Activated CD4-positive, alpha-beta T cell treated with anti-CD3 and anti-CD28 coated beads for 4 hours (primary cell): ENCODE measurements around the gene RGS16.

ENCODE experiments used
- DNase-seq, 2 donors: peaks; one replicate each; pipeline ENCODE4 v3.0.0-alpha.2; 2020

Gene RGS16

DNA sequence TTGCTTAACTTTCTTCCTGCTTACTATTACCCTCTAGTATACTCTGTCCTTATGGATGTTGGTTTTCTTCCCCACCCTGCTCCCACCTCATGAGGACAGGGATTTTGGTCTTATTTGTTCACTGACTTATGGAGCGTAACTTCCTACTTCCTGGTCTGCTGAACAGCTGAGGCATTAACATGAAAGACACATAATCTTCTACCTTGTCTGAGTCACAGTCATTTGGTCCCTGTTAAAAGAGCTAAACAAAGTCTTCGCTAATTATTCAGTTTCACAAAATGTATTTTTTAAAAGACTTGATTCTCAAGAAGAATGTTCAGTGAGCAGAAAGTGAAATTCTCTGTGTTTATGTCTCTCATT lies 33.6 kb downstream of the RGS16 start:
- no peak for DNase-seq

DNA sequence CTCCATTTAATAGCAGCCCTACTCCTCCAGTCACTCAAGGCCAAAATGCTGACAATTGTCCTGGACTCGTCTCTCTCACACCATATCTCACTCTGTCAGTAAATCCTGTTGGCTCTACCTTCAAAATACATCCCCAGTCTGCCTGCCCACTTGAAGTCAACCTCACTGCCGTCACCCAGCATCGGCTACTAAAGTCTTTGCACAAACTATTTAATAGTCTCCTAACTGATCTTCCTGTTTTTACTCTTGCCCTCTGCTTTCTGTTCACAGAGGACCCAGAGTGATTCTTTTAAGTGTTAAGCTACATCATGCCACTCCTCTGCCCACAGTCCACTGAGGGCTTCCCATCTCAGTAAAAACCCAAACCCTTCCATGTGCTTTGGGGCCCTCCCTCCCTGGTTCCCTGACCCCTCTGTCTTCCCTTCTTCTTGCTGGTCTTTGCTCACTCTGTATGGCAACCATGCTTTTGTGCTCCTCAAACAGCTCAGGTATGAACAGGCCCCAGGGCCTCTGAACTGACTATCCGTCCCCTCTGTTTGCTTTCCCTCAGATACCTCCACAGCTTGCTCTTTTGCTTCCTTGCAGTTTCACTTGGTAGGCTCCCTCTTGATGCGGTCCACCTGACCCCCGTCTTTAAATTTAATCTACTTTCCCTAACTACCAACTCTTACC lies 34.1 kb downstream of the RGS16 start:
- DNase-seq: no peak

- DNase-seq: no peak
Measured at GRCh38 chr1:182568647-182569284, 35.4 kb downstream of the RGS16 start.

DNA sequence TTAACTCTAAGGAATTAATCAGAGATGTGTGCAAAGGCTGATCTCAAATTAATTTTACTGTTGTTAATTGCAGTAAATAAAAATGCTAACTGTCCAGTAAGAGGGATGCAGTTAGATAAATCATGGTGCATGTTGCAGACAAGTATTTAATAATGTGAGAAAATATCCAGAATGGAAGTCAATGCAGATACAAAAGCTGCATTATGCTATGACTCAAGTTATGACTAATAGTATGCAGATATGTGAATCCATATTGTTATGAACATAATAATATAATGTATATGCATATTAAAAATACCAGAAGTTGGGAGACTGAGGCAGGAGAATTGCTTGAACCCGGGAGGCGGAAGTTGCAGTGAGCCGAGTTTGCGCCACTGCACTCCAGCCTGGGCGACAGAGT lies 36.6 kb downstream of the RGS16 start:
- DNase-seq: no peak

DNA sequence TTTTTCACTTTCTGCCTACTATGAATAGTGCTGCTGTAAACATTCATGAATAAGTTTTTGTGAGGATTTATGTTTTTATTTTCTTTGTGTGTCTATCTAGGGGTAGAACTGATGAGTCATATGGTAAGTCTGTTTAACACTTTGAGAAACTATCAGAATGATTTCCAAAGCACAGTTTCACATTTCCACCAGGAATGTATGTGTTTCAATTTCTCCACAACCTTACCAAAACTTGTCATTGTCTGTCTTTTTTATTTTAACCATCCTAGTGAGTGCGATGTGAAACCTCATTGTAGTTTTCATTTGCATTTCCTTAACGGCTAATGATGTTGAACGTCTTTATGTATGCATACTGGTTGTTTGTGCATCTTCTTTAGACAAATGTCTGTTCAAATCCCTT lies 38.7 kb downstream of the RGS16 start:
- no peak for DNase-seq

DNA sequence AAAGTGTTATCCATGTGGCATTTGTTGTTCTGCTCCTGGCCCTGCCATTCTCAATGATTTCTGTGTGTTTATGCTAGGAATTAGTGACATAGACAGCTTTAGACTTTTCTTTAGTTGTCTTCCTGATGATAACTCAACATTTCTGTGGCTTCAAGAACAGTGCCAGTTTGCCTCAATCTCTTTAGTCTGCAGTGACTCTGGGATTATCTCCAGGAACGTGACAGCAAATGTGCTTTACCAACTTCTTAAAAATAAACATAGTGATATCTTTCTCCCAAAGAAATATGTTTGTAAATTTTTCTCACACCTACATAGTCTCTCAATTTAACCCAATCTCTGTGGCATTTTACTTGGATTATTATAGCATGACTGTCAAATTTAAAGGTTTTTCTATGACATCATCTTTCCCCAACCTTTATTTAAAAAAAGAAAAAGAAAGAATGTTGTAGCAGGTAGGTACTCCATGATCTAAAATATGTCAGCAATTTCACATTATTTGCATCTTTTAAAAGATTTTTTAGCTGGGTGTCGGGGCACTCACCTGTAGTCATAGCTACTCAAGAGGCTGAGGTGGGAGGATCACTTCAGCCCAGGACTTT lies 39.7 kb downstream of the RGS16 start:
- DNase-seq: no peak

GRCh38 chr1:182563095-182563494 lies 41.1 kb downstream of the RGS16 start:
- no peak for DNase-seq

- DNase-seq: no peak
Measured at GRCh38 chr1:182561456-182561855, 42.7 kb downstream of the RGS16 start.

- DNase-seq: no peak
Measured at GRCh38 chr1:182560392-182560984, 43.7 kb downstream of the RGS16 start.

- no peak for DNase-seq
Measured at GRCh38 chr1:182556279-182556678, 47.9 kb downstream of the RGS16 start.

- no peak for DNase-seq
Measured at GRCh38 chr1:182555493-182555892, 48.7 kb downstream of the RGS16 start.

- DNase-seq: no peak
Measured at GRCh38 chr1:182552527-182552926, 51.7 kb downstream of the RGS16 start.

GRCh38 chr1:182549811-182550210 lies 54.4 kb downstream of the RGS16 start:
- DNase-seq: no peak

- no peak for DNase-seq
Measured at GRCh38 chr1:182549346-182549745, 54.8 kb downstream of the RGS16 start.
